Caco-2 (cell line): ENCODE results near the gene PCDH1. TPM values are rescaled to one million over a fixed set of nuclear protein-coding genes. Genes with fewer than 3 reads are reported as not detected.

Source experiments
- BruUV-seq: library from RNA; stranded (reverse); fragments of 400-500 nt; replicated peaks from 2 replicates; lab custom pipeline; 2021; lab: Mats Ljungman, UMichigan
- CTCF ChIA-PET: fragments of 300-600 bp; sonication (Branson Sonifier 250); formaldehyde crosslinking; loops from one replicate; lab custom pipeline; 2022; ENCODE audit warnings: antibody characterized with exemption; lab: Charles Lee
- POLR2A ChIA-PET: fragments of 300-600 bp; sonication (Branson Sonifier 250); formaldehyde crosslinking; loops from one replicate; lab custom pipeline; 2022; ENCODE audit warnings: antibody characterized with exemption; lab: Charles Lee
- DNase-seq, 2 experiments: peaks; one replicate each; pipeline versions ENCODE4 v3.0.0 to v3.0.0-alpha.2; 2020 to 2022
- H3K27me3 ChIP-seq: replicated peaks from 2 replicates; pipeline ENCODE4 v1.6.0; 2011; ENCODE audit warnings: low read length; ENCODE audit not compliant: control insufficient read depth, insufficient read depth
- H3K36me3 ChIP-seq: 2 replicates; pipeline ENCODE4 v1.5.1; 2011; ENCODE audit warnings: low read length; ENCODE audit not compliant: control insufficient read depth, insufficient read depth
- H3K4me1 ChIP-seq: fragments of 250-450 bp; sonication (Bioruptor Pico); 2 replicates; pipeline ENCODE4 v1.5.1; 2020; ENCODE audit warnings: mild to moderate bottlenecking
- H3K4me3 ChIP-seq: 2 replicates; pipeline ENCODE4 v1.5.1; 2011; ENCODE audit warnings: low read depth, mild to moderate bottlenecking, control low read depth, low read length
- H3K9me3 ChIP-seq: fragments of 250-450 bp; sonication (Bioruptor Pico); 2 replicates; pipeline ENCODE4 v1.5.1; 2020; ENCODE audit warnings: mild to moderate bottlenecking, moderate library complexity
- H3K27ac Mint-ChIP-seq: one replicate; pipeline ENCODE4 v1.8.0; 2022; ENCODE audit warnings: mixed read lengths; ENCODE audit not compliant: unreplicated experiment
- H3K27me3 Mint-ChIP-seq: one replicate; pipeline ENCODE4 v1.8.0; 2022; ENCODE audit warnings: mixed read lengths; ENCODE audit not compliant: insufficient read depth, unreplicated experiment
- H3K36me3 Mint-ChIP-seq: one replicate; pipeline ENCODE4 v1.8.0; 2022; ENCODE audit warnings: mild to moderate bottlenecking, mixed read lengths; ENCODE audit not compliant: insufficient read depth, unreplicated experiment
- H3K4me1 Mint-ChIP-seq: one replicate; pipeline ENCODE4 v1.8.0; 2022; ENCODE audit warnings: low read depth, mixed read lengths; ENCODE audit not compliant: unreplicated experiment
- H3K4me3 Mint-ChIP-seq: one replicate; pipeline ENCODE4 v1.8.0; 2022; ENCODE audit warnings: mild to moderate bottlenecking, moderate library complexity, mixed read lengths; ENCODE audit not compliant: unreplicated experiment
- H3K9me3 Mint-ChIP-seq: one replicate; pipeline ENCODE4 v1.8.0; 2022; ENCODE audit warnings: mixed read lengths; ENCODE audit not compliant: unreplicated experiment
- CTCF ChIP-seq, 2 experiments: fragments of 200-600 bp in 1 of 2; IDR thresholded peaks; 1 replicate in 1 of 2; 2 replicates in 1 of 2; pipeline versions ENCODE4 v1.5.1 to v1.8.0; 2011 to 2022; ENCODE audit warnings: antibody characterized with exemption in 1 of 2, control low read depth in 1 of 2, inconsistent platforms in 1 of 2, low read depth in 1 of 2, low read length in 1 of 2, mild to moderate bottlenecking in 1 of 2, moderate library complexity in 1 of 2; ENCODE audit not compliant: insufficient read depth in 1 of 2, severe bottlenecking in 1 of 2, unreplicated experiment in 1 of 2
- intact Hi-C: fragments of 100-400 bp; cut with micrococcal nuclease; formaldehyde crosslinking; loops from one replicate; pipeline ENCODE4 v1.10.0; 2022; ENCODE audit not compliant: unreplicated experiment
- total RNA-seq: library from RNA; stranded (reverse); gene quantifications from 2 replicates; pipeline ENCODE4 v1.2.3, GENCODE V29; 2022

Gene PCDH1
- total RNA-seq, 1 experiment from 2014 or later: 1.5 TPM

GRCh38 chr5:141915881-141916336 lies 37.7 kb upstream of the PCDH1 start:
- Histone ChIP-seq H3K4me1 (peaks cover 11% of the 10 kb centered on the region), H3K4me3 (no peak overlapping the region), H3K27me3 (no peaks in the 10 kb centered on the region), H3K36me3 (no peaks in the 10 kb centered on the region), H3K9me3 (no peaks in the 10 kb centered on the region)
- DNase-seq: peak in 1 of 2 experiments; percentile 13
- ChIA-PET CTCF (interaction anchor here (0.6 to 4.0 kb wide), 5 partner anchors 35 to 797 kb away, joined by 3 to 17 read pairs (median 3); partner anchors contain the start of gene RNF14), POLR2A (no interaction called here)
- BruUV-seq: no TSS peak
- H3K36me3 Mint-ChIP-seq: no peaks in the 10 kb centered on the region
- no peak overlapping the region for H3K27ac Mint-ChIP-seq
- intact Hi-C loops: no loop called here
- no peaks in the 10 kb centered on the region for H3K9me3 Mint-ChIP-seq
- peaks cover 13% of the 10 kb centered on the region for H3K4me1 Mint-ChIP-seq
- TF ChIP-seq CTCF (IDR thresholded peaks at IDR 0.05; ENCODE audit: insufficient read depth in 1 of 2, low read depth in 1 of 2, low read length in 1 of 2, severe bottlenecking in 1 of 2, unreplicated experiment in 1 of 2): no peak
- H3K4me3 Mint-ChIP-seq: no peak overlapping the region
- no peaks in the 10 kb centered on the region for H3K27me3 Mint-ChIP-seq

- Histone ChIP-seq H3K4me3 (no peak overlapping the region), H3K9me3 (no peaks in the 10 kb centered on the region), H3K36me3 (no peaks in the 10 kb centered on the region), H3K4me1 (peaks cover 11% of the 10 kb centered on the region), H3K27me3 (no peaks in the 10 kb centered on the region)
- CTCF ChIA-PET: interaction anchor here (1.9 to 4.0 kb wide), 3 partner anchors 9 to 201 kb away, joined by 4 to 17 read pairs (median 9); partner anchors contain the start of gene DELE1
- Mint-ChIP-seq H3K4me1 (peaks cover 13% of the 10 kb centered on the region), H3K36me3 (no peaks in the 10 kb centered on the region), H3K27me3 (no peaks in the 10 kb centered on the region), H3K4me3 (peak overlapping the region; percentile 23), H3K9me3 (no peaks in the 10 kb centered on the region), H3K27ac (no peak overlapping the region)
- intact Hi-C loops: loop anchor here (1.0 kb wide), 1 partner anchor 25 kb away; no protein-coding TSS in a partner anchor
- DNase-seq: no peak
- BruUV-seq: no TSS peak
- POLR2A ChIA-PET: interaction anchor here (1.1 to 2.4 kb wide), 2 partner anchors 9 to 29 kb away, joined by 3 to 10 read pairs; partner anchors contain the start of gene DELE1
- no peak for TF ChIP-seq CTCF (IDR thresholded peaks at IDR 0.05; ENCODE audit: insufficient read depth in 1 of 2, low read depth in 1 of 2, low read length in 1 of 2, severe bottlenecking in 1 of 2, unreplicated experiment in 1 of 2)
These were observed 36.6 kb upstream of the PCDH1 start for GRCh38 chr5:141914797-141915196.

DNA sequence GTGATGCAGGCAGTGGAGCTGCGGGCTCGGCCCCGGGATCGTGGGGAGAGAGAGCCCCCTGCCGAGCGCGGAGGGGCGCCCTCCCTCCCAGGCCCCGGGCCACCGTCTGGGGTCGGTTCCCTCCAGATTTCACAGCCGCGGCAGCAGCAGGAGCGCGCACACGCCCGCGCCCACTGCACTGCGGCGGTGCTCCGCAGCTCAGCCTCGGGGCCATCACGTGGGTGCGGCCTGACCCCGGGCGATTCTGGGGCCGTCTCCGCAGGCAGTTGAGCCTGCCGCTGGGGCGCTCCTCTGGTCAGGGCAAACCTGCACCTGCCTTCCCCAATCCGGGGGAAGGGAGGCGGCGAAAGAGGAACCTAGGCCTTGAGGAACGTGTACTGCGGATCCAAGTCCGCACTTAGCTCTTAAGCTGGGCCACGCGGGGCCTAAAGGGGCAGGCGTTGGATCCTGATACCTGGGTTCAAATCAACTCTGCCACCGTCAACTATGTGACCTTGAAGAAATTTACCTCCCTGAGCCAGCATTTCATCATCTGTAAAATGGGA lies 36.1 kb upstream of the PCDH1 start:
- BruUV-seq: no TSS peak
- DNase-seq: peak; percentile 51 to 63
- Histone ChIP-seq H3K36me3 (no peaks in the 10 kb centered on the region), H3K27me3 (no peaks in the 10 kb centered on the region), H3K4me3 (peak overlapping the region; percentile 33), H3K9me3 (no peaks in the 10 kb centered on the region), H3K4me1 (peaks cover 6% of the 10 kb centered on the region)
- peaks cover 7% of the 10 kb centered on the region for H3K4me1 Mint-ChIP-seq
- no peak overlapping the region for H3K27ac Mint-ChIP-seq
- ChIA-PET CTCF (interaction anchor here (0.6 to 4.0 kb wide), 6 partner anchors 9 to 256 kb away, joined by 3 to 17 read pairs (median 6); partner anchors contain the start of gene DELE1), POLR2A (interaction anchor here (1.1 to 2.4 kb wide), 2 partner anchors 10 to 29 kb away, joined by 3 to 10 read pairs; partner anchors contain the start of gene DELE1)
- TF ChIP-seq CTCF (IDR thresholded peaks at IDR 0.05; ENCODE audit: insufficient read depth in 1 of 2, low read depth in 1 of 2, low read length in 1 of 2, severe bottlenecking in 1 of 2, unreplicated experiment in 1 of 2): peak in 1 of 2 experiments; percentile 45
- intact Hi-C loops: loop anchor here (1.0 kb wide), 1 partner anchor 25 kb away; no protein-coding TSS in a partner anchor
- H3K4me3 Mint-ChIP-seq: peak overlapping the region; percentile 34
- no peaks in the 10 kb centered on the region for H3K27me3 Mint-ChIP-seq
- H3K9me3 Mint-ChIP-seq: no peaks in the 10 kb centered on the region
- no peaks in the 10 kb centered on the region for H3K36me3 Mint-ChIP-seq
